Activated T-helper 1 cell treated with anti-CD3 and anti-CD28 coated beads, Interleukin-2, amount 50 U/mL, for 16 hours (primary cell): Measurements from ENCODE around the gene LRRC36.
A peak's percentile ranks its signal among the peaks of the same experiment; 100 is the strongest.

Source experiments
- DNase-seq, 2 donors: peaks; one replicate each; pipeline ENCODE4 v3.0.0-alpha.2; 2020; ENCODE audit warnings: low read depth in 1 of 2, low spot score in 1 of 2

Gene LRRC36

DNA sequence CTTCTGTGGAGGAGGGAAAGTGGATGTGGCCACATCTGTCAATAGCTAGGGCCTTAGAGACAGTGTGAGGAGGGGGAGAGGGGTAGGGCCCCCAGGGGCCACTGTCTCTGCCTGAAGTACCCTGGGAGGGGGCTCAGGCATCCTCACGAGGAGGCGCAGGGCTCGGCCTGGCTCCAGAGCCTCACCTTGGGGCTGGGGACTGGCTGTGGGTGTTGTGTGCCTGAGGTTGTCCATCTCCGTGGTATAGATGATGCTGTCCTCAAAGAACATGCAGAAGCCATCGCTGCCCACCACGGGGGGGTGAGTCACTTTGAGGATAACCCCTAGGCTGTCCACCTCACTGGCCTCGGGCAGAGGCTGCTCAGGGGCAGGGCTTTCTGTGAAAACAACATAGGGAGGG lies 35.2 kb upstream of the LRRC36 start:
- DNase-seq, result no peak

DNA sequence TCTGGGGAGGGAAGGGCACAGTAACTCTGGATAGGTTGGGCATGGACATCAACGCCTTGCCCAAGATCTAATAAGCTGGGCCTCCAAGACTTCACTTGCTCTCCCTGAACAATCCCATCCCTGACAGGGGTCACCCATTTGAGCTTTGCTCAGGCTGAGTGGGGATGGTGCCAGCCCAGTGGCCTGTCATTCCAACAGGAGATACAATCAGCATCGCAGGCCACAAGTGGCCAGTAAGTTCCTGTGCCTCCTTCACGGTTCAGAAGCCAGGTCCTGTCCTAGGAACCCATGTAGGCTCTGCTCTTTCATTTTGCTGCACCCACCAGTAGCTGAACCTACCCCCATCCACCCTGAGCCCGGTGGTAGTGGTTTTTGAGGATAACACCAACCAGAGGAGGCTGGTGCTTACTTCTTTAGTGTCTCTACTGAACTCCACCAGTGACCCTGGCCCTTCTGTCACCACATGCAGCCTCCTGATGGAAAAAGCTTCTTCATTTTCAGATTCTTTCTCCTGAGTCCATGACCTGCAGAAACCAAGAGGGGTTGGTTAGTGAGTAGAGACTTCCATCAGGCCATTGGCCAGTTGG lies 32.4 kb upstream of the LRRC36 start:
- no peak for DNase-seq

DNA sequence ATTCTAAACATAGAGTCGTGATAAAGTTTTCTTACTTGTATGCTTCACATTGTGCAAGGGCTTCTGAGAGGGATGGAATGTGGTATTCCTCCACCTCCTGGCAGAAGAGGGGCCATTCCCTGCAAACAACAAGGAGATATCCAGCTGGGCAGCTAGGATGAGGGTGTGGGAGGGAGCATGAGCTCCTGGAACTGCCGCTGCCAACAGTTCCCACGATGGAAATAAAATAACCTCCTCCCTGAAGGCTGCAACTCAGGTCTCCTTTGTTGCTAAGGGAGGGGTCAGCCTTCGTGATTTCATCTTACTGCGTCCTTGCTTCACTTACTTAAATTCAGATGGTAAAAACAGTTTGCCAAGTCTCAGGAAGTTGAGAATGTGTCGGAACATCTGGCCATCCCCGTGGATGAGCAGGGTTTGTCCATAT lies 31.7 kb upstream of the LRRC36 start:
- no peak for DNase-seq

DNA sequence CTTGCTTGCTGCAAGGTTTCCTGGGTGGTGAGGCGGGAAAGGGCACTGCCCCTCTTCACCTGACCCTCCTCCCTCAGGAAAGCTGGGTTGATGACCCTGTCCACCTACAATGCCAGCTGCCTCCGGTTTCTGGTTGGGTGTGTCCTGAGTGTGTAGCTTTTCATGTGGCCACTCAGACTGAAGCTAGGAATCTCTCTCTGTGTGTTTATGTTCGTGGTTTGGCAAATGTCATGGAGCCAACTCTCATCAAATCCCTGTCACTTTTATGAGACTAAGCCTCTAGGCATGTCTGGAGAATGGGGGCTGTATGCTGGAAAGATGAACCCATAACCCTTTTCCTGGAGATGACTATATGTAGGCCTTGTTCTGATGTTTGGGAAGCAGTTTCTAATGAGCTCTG lies 30.2 kb upstream of the LRRC36 start:
- no peak for DNase-seq

DNA sequence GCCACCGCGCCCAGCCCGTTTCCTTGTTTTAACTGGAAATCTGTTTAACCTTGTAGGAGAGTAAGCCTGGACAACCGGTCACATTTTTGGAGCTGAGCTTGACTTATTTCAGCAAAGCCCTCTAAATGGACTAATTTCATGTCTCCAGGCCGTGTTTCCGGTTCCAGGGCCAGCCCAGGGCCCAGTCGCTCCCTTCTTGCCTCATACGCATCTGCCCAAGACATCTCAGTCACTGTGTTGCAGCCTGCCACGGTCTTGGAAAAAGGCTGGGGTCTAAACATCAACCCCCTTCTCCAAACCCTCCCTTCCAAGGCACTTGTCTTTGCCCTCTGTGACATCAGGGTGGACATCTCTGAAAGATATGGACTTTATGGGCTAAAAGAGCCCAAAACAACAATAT lies 28.3 kb upstream of the LRRC36 start:
- DNase-seq, result no peak

DNA sequence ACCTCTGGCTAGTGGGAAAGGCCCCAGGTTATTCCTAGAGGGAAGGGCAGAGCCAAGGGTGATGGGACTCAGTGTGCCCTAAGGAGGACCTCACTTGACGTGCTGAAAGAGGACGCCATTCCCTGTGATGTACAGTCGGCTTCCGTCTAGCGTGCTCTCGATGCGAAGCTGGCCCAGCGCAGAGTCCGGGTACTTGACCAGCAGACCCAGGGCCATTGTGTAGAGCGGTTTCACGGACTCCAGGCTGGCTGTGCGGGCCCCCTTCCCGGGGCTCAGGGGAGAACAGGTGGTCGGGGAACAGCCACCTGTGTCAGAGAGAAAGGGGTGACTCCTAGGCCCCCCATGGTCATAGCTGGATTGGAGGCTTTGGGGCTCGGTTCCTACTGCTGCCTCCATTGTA lies 27.3 kb upstream of the LRRC36 start:
- no peak for DNase-seq

DNA sequence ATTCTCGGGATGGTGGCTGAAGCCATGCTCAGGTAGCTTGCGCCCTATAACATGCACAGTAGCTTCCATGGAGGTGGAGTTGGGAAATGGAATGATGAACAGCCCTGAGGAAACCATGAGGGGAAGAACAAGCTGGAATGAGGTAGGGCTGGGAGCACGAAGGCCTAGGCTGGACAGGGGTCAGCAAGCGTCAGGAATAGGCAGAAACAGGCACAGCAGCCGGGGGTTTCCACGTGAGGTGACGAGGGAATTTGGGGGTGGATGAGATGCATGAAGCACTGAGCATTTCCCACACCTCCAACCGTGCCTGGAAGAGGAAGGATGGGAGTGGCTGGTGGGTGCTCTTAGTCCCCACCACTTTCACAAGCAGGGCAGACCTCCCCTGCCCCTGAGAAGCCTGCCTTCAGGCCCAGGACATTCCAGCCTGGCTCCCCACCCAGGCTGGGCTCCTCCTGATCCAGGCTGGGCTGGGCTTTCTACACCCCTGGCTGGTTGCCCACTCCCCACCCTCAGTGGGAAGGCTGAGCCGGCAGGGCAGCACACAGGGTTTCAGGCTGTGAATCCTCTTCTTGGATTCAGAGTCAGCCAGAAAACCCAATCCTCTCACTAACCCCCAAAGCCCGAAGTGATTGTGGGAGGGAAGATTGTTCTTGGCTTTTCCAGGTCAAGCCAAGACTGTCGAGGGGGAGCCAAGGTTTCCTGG lies 25.4 kb upstream of the LRRC36 start:
- no peak for DNase-seq

DNA sequence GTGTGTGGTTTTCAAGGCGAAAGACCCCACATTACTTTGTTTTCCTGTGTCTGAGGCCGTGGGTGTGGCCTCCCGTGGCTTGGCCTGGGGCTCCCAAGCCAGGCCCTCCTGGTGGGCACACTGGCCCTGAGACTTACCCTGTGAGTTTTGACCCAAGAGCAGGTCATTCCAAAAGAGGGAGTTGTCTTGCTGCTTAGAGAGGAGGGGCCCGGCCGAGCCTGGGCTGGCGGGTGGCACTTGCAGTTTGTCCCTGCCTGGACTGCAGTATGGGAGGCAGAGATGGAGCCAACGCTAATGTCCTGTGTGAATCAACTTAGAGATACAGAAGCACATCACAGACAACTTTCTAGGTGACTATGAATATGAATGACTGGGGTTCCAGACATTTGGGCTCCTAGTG lies 24.5 kb upstream of the LRRC36 start:
- no peak for DNase-seq

DNA sequence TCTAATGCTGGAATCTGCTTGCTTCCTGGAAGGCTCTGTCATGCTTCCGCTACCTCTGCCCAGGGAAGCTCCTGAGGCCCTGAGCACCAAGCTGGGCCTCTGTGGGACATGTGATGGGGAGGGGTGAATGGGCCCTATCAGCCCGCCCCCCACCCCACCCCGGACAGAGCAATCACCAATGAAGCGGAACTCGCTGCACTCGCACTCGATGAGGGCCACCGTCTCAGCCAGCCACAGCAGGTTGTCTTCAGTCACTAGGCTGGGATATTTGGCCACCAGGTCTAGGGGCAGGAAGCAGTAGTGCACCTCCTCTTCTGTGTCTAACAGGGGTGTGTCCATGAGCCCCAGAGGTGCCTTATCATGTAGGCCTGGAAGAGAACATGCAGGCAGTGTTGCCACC lies 23.6 kb upstream of the LRRC36 start:
- DNase-seq, result no peak

DNA sequence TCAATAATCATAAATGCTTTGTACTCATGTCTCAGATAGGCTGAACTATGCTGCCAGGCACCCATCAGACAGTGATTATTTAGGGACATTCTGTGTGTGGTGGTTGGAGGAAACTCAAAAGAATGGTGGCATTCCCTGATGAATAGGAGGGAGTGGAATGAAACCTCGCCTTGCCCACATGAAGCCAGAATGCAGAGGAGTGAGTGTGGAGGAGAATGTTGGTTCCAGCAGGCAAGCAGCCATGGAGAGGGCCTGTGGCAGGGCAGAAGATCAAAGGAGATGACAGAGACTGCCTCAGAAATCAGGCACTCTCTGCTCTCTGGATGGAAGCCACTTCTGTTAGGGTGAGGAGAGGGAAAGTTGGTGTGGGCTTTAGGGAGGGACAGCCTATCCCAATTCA lies 22.6 kb upstream of the LRRC36 start:
- no peak for DNase-seq

DNA sequence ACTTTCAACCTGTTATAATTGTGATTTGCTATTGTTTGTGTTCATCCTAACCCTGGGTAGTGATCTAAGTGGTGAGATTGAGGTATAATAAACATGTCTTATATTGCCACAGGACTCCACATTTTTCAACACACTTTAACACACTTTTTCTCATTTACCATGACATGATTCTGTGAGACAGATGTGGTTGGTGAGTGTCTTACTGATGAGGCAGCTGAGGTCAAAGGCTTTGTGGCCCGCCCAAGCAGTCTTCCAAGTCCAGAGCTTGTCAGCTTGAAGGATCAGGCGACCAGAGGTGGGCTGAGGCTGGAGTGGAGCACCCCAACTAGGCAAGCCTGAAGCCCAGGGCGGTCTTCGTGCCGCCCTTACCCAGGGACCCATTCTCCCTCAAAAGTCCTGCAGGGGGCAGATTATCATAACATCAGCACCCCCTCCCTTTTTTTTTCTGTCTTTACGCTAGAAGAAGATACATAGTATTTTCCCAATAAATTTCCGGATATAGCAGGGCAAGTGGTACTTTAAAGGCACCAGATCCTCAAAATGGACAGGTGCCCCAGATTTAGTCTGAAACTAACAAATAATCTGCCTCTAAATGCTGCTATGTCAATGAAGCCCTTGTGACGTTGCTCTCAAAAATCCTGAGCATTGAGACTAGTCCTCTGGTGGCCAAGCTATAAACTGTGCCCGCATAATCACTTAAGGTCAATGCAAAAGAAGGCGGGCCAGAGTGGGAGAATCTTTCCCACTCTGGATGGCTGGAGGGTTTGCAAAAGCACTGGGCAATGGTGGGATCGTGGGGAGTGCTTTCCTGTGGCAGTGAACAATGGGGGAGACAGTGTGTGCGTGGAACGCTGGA lies 21.2 kb upstream of the LRRC36 start:
- DNase-seq, result no peak

DNA sequence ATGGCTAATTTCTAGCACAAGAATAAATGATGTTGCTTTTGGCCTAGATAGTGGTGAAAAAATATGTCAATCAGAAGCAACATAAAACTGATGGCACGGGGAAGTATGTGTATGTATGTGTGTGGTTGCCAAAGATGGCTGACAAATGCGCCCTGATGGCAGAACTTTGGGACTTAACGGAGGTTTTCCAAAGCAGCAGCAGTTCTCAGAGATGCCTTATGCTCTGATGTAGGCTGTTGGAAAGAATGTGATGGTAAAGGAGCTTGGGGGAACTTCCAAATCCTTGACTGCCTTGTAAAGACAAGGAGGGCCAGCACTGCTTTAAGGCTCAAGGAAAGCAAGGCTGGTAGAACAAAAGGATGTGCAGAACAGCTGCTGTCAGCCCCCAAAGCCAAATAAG lies 16.1 kb upstream of the LRRC36 start:
- no peak for DNase-seq

DNA sequence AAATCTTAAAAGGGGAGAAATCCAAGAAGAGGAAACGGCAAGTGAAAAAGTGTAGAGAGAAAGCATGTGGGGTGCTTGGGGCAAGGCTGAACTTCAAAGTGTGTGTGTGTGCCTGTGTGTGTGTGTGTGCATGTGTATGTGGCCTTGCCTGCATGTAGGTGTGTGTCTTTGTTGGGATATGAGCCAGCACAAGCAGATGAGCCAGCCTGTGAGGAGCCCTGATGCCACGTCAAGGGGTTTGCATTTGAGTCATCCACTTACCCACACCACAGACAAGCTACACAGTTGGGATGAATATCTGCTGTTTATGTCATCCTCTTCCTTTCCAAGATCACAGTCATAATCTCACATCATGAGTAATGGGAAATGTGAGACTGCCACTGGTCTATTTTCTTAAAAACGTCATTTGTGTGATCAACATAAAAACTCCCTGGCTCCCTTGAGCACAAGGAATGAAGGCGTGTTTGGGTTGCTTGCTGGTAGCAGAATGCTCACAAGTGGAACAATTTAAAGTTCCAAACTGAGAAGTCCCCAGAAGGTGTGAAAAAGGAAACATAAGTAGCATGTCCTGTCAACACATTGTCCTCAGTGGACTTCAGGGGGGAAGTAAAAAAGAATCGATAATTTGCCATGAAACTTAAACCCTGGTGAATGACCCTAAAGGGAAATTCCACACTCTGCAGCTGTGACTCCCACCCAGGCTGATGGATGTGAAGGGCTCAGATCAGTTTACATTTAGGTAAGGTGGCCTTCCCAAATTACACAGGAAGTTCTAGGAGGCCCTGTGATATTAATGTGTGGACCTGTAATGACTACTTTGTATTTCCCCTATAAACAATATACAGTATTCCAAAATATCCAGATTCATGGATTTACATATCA lies 14.8 kb upstream of the LRRC36 start:
- peak in 1 of 2 donors; percentile 64 for DNase-seq

DNA sequence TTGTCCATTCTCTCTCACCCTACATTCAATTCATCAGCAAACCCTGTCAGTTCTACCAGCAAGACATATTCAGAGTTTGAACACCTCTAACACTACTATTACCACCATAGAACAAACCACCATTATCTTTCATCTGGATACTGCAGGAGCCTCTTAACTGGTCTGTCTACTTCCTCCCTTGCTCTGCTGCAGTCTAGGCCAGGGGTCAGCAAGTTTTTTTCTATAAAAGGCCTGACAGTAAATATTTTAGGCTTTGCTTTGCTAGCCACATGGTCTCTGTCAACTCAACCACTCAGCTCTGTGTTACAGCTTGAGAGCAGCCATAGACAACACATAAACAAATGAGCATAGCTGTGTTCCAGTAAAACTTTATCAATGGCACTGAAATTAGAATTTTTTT lies 13.9 kb upstream of the LRRC36 start:
- no peak for DNase-seq

DNA sequence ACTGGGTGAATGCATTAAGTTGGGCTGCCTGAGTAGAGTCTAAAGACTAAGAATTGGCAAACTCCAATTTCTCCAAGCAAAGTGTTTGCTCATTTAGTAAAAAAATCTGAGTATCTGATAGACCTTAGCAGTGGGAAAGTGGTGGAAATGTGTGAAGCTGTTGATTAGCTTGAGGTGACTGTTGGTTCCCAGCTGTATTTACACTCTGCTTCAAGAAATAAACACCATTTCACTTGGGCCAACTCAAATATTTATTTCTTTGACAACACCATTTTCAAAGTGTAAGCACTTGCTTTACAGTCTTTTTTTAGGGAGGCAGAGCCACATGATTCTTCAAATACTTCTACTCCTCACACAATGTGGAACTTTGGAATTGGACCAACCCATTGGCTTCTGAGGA lies 8.8 kb upstream of the LRRC36 start:
- DNase-seq, result no peak

DNA sequence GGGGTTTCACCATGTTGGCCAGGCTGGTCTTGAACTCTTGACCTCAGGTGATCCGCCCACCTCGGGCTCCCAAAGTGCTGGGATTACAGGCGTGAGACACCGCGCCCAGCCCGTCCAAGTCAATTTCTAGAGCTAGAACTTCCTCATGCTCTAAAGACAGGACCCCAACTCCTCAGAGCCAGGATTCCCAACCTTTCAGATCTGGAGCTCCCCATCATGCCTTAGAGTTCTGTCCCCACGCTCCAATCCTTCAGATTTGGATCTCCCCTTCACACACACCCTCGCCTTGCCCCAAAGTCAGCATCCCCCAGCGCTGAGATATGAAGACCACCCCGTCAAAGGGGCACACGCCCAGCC lies 522 bp upstream of the LRRC36 start:
- DNase-seq, result no peak

DNA sequence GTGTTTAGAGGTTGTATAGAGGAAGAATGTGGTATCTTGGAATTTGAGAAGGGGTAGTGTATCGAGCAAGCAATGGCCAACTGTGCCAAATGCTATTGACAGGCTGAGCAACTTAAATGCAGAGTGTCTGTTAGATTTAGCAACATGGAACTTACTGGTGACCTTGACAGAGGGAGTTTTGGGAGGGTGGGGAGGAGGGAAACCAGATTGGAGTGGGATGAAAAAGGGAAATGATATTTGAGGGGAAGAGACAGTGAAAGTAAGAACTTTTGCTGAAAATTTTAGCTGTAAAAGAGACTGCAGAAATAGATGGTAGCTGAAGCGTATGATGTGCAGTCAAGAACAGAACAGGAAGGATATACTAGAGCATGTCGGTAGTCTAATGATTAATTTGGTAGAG lies 1.1 kb downstream of the LRRC36 start:
- no peak for DNase-seq

DNA sequence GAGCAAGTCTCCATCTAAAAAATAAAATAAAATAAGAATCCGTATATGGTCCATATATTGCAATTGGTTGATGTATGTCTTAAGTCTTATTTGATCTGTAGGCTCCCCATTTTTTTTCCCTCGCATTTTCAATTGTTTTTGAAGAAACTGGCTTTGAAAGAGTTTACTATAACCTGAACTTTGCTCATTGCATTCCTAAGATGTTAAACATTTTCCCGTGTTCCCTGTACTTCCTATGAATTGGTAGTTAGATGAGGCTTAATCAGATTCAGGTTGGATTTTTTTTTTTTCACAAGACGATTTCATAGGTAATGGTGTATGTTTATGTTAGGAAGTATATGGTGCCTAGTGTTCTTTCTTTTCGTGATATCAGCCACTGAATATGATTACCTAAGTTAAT lies 3.3 kb downstream of the LRRC36 start:
- DNase-seq, result no peak

DNA sequence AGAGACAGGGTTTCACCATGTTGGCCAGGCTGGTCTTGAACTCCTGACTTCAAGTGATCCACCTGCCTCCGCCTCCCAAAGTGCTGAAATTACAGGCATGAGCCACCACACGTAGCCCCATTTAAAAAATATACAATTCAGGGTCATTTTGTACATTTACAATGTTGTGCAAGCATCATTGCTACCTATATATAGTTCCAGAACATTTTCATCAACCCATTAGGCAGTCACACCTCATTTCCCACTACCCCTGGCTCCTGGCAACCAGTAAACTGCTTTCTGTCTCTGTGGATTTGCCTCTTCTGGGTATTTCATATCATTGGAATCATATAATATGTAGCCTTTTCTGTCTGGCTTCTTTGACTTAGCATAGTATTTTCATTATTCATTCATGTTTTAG lies 6.7 kb downstream of the LRRC36 start:
- DNase-seq, result no peak

DNA sequence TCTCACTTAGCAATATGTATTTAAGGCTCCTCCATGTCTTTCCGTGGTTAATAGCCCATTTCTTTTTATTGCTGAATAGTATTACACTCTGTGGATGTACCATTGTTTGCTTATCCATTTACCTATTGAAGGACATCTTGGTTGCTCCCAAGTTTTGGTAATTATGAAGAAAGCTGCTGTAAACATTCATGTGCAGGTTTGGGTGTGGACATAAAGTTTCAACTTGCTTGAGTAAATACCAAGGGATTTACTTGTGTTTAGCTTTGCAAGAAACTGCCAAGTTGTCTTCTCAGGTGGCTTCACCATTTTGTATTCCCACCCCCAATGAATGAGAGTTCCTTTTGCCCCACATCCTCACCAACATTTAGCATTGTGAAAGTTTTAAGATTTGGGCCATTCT lies 9.5 kb downstream of the LRRC36 start:
- DNase-seq, result no peak

DNA sequence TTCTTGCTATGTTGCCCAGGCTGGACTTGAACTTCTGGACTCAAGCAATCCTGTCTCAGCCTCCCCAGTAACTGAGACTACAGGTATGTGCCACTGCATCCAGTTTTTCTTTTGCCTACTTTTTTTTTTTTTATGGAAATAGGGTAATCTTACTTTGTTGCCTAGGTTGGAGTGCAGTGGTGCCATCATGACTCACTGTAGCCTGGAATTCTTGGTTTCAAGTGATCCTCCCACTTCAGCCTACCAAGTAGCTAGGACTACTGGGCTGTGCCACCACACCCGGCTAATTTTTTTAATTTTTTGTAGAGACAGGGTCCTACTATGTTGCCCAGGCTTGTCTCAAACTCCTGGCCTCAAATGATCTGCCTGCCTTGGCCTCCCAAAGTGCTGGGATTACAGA lies 10.0 kb downstream of the LRRC36 start:
- DNase-seq, result no peak

DNA sequence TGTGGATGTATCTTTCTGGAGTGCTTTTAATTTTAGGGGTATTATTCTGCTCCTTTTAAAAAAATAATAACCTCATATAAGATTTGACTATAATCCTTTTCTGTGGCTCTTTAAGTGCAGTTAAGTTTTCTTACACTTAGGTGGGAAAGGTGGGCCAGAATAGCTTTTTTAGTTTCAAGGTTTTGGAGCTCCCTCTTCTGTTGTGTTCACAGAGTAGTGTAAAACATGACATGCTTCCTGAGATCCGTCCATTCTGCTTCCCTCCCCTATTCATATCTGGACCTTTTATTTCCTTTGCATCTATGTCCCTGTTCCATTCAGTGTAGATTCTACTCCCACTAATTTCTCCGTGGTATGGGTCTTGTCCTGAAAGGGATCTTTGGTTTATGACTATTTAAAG lies 12.8 kb downstream of the LRRC36 start:
- DNase-seq, result no peak
